ENCODE data around the gene HNRNPD. TPM values are rescaled to one million over a fixed set of nuclear protein-coding genes. Genes with fewer than 3 reads are reported as not detected.

The HNRNPD gene
- total and polyA plus RNA-seq, 10 of the 15 experiments (the other 5 are each of a cell fraction or from before 2014, with no cell fraction given): 76.6 to 882 (median 265) TPM

GRCh38 chr4:82380344-82380743 is 6.6 kb upstream of the HNRNPD start:
- no peak overlapping the region for H3K9ac ChIP-seq (ENCODE audit: control insufficient read depth, insufficient read depth, low read length)
- whole genome bisulfite sequencing (ENCODE audit: insufficient coverage, insufficient replicate concordance, low lambda C conversion rate, missing lambda C conversion rate): 94% methylated on average over 9 of the region's 9 CpGs
- peaks cover 2% of the 10 kb centered on the region; the same call in 2 of the 3 replicates for H3K9me3 ChIP-seq (replicated peaks; ENCODE audit: control insufficient read depth, insufficient read depth, low read length)
- no peaks in the 10 kb centered on the region for H3K27me3 ChIP-seq (replicated peaks in 1 of 2; ENCODE audit: control insufficient read depth in 2 of 2, insufficient read depth in 2 of 2, low read length in 1 of 2)
- ATAC-seq (no peak), FAIRE-seq (no peak), DNase-seq (ENCODE audit: low read depth, low spot score) (no peak)
- H4K20me1 ChIP-seq (ENCODE audit: control insufficient read depth, insufficient read depth): no peaks in the 10 kb centered on the region
- ChIA-PET SMC1A (ENCODE audit: uncharacterized antibody, unreplicated experiment) (no interaction called here), RAD21 (ENCODE audit: unreplicated experiment) (no interaction called here), POLR2A (interaction anchor here (1.2 kb wide), 1 partner anchor 49 kb away, joined by 7 read pairs; the partner anchor contains the start of gene HNRNPDL), CTCF (interaction anchor here (1.9 kb wide), 1 partner anchor 20 kb away, joined by 7 read pairs; no protein-coding TSS in a partner anchor)
- peaks cover 15% of the 10 kb centered on the region for H3K79me2 ChIP-seq (ENCODE audit: control insufficient read depth, insufficient read depth, low read length)
- H2AFZ ChIP-seq (ENCODE audit: control insufficient read depth, low read depth, low read length): no peak overlapping the region
- in situ Hi-C loops (cut with MboI): no loop called here
- no peaks in the 10 kb centered on the region for H3K36me3 ChIP-seq (ENCODE audit: control insufficient read depth in 2 of 2, insufficient read depth in 2 of 2, low read length in 1 of 2)
- H3K4me3 ChIP-seq: no peak overlapping the region
- no TSS peak for BruUV-seq (replicated peaks)
- TF ChIP-seq NBN (IDR thresholded peaks at IDR 0.05) (no peak), STAT3 (IDR thresholded peaks at IDR 0.05; ENCODE audit: low read depth, low read length) (no peak), TCF7 (IDR thresholded peaks at IDR 0.05; ENCODE audit: borderline replicate concordance) (no peak), ZNF622 (IDR thresholded peaks at IDR 0.05) (no peak), RBBP5 (conservative IDR thresholded peaks at IDR 0.05) (no peak), TARDBP (IDR thresholded peaks at IDR 0.05; ENCODE audit: borderline replicate concordance) (no peak), TCF12 (IDR thresholded peaks at IDR 0.05; ENCODE audit: low read depth, low read length) (no peak), JUND (IDR thresholded peaks at IDR 0.05; ENCODE audit: low read depth, low read length) (no peak), ZZZ3 (IDR thresholded peaks at IDR 0.05; ENCODE audit: control insufficient read depth, insufficient read length, low read depth) (no peak)
- H3K4me2 ChIP-seq (ENCODE audit: control insufficient read depth, insufficient read depth): no peak overlapping the region
- peaks cover 6% of the 10 kb centered on the region for H3K4me1 ChIP-seq (ENCODE audit: control insufficient read depth, insufficient read depth, low read length)
- intact Hi-C loops (cut with micrococcal nuclease; ENCODE audit: unreplicated experiment): no loop called here
- H3K27ac ChIP-seq (ENCODE audit: control insufficient read depth, insufficient read depth): no peak overlapping the region

GRCh38 chr4:82376109-82376508 is 2.3 kb upstream of the HNRNPD start:
- Histone ChIP-seq H3K9me3 (replicated peaks; ENCODE audit: control insufficient read depth, insufficient read depth, low read length) (no peaks in the 10 kb centered on the region; the same call in 2 of the 3 replicates), H3K4me3 (peak overlapping the region; percentile 90), H3K4me2 (ENCODE audit: control insufficient read depth, insufficient read depth) (peak overlapping the region; percentile 90), H3K27me3 (replicated peaks in 1 of 2; ENCODE audit: control insufficient read depth in 2 of 2, insufficient read depth in 2 of 2, low read length in 1 of 2) (no peaks in the 10 kb centered on the region), H4K20me1 (ENCODE audit: control insufficient read depth, insufficient read depth) (peaks cover 13% of the 10 kb centered on the region), H3K79me2 (ENCODE audit: control insufficient read depth, insufficient read depth, low read length) (peaks cover 55% of the 10 kb centered on the region), H3K9ac (ENCODE audit: control insufficient read depth, insufficient read depth, low read length) (no peak overlapping the region), H3K4me1 (ENCODE audit: control insufficient read depth, insufficient read depth, low read length) (peaks cover 6% of the 10 kb centered on the region), H3K27ac (ENCODE audit: control insufficient read depth, insufficient read depth) (no peak overlapping the region), H2AFZ (ENCODE audit: control insufficient read depth, low read depth, low read length) (no peak overlapping the region), H3K36me3 (ENCODE audit: control insufficient read depth in 2 of 2, insufficient read depth in 2 of 2, low read length in 1 of 2) (no peaks in the 10 kb centered on the region; a peak in 1 of 4 replicates)
- DNase-seq (ENCODE audit: low read depth, low spot score) (no peak), ATAC-seq (no peak), FAIRE-seq (no peak)
- ChIA-PET RAD21 (ENCODE audit: unreplicated experiment) (interaction anchor here (2.1 kb wide), 1 partner anchor 53 kb away, joined by 5 read pairs; no protein-coding TSS in a partner anchor), SMC1A (ENCODE audit: uncharacterized antibody, unreplicated experiment) (interaction anchor here (1.0 to 1.7 kb wide), 3 partner anchors 21 to 52 kb away, joined by 3 to 4 read pairs (median 3); no protein-coding TSS in a partner anchor), CTCF (interaction anchor here (1.0 to 1.1 kb wide), 2 partner anchors 14 to 16 kb away, joined by 3 to 4 read pairs; no protein-coding TSS in a partner anchor), POLR2A (interaction anchor here (1.0 kb wide), 1 partner anchor 15 kb away, joined by 3 read pairs; no protein-coding TSS in a partner anchor)
- in situ Hi-C loops (cut with MboI) (loop anchor here (10.0 kb wide), 1 partner anchor 49 kb away; no protein-coding TSS in a partner anchor), intact Hi-C loops (cut with micrococcal nuclease; ENCODE audit: unreplicated experiment) (loop anchor here (10.0 kb wide), 1 partner anchor 659 kb away; the partner anchor contains the start of gene COPS4)
- no TSS peak for BruUV-seq (replicated peaks)
- WGBS (ENCODE audit: insufficient coverage, insufficient replicate concordance, low lambda C conversion rate, missing lambda C conversion rate): 89% methylated on average over 4 of the region's 4 CpGs
- TF ChIP-seq SIX5 (IDR thresholded peaks at IDR 0.05; ENCODE audit: low read depth, low read length, severe bottlenecking) (no peak), MEF2B (IDR thresholded peaks at IDR 0.05; ENCODE audit: partially characterized antibody, poor library complexity, severe bottlenecking) (no peak), SUPT20H (IDR thresholded peaks at IDR 0.05; ENCODE audit: borderline replicate concordance, control insufficient read depth, low read depth, low read length) (no peak)
- TF ChIP-seq, protein P1, sequence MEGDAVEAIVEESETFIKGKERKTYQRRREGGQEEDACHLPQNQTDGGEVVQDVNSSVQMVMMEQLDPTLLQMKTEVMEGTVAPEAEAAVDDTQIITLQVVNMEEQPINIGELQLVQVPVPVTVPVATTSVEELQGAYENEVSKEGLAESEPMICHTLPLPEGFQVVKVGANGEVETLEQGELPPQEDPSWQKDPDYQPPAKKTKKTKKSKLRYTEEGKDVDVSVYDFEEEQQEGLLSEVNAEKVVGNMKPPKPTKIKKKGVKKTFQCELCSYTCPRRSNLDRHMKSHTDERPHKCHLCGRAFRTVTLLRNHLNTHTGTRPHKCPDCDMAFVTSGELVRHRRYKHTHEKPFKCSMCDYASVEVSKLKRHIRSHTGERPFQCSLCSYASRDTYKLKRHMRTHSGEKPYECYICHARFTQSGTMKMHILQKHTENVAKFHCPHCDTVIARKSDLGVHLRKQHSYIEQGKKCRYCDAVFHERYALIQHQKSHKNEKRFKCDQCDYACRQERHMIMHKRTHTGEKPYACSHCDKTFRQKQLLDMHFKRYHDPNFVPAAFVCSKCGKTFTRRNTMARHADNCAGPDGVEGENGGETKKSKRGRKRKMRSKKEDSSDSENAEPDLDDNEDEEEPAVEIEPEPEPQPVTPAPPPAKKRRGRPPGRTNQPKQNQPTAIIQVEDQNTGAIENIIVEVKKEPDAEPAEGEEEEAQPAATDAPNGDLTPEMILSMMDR (IDR thresholded peaks at IDR 0.05 in 2 of 3, conservative IDR thresholded peaks at IDR 0.05 in 1 of 3; ENCODE audit: control insufficient read depth in 2 of 3, extremely low read depth in 1 of 3, insufficient read depth in 1 of 3, low read depth in 3 of 3, low read length in 3 of 3): no peak
- TF ChIP-seq, protein P2, sequence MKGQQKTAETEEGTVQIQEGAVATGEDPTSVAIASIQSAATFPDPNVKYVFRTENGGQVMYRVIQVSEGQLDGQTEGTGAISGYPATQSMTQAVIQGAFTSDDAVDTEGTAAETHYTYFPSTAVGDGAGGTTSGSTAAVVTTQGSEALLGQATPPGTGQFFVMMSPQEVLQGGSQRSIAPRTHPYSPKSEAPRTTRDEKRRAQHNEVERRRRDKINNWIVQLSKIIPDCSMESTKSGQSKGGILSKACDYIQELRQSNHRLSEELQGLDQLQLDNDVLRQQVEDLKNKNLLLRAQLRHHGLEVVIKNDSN (IDR thresholded peaks at IDR 0.05; ENCODE audit: borderline replicate concordance, extremely low read length, insufficient read depth, low read depth, low read length): no peak
